K562 (cell line): Measurements from ENCODE around the gene CAPZA1. TPM values are rescaled to one million over a fixed set of nuclear protein-coding genes. Genes with fewer than 3 reads are reported as not detected.

Experiments used
- ATAC-seq: fragments of 200-7000 bp; cut with Tn5 transposase; 3 replicates; pipeline ENCODE4 v1.9.1; 2020; ENCODE audit warnings: moderate library complexity
- BruUV-seq: library from RNA; stranded (reverse); fragments of 400-500 nt; replicated peaks from 2 replicates; lab custom pipeline; 2021; lab: Mats Ljungman, UMichigan
- CTCF ChIA-PET: fragments of 300-600 bp; formaldehyde crosslinking; extraction: SDS; loops from one replicate; lab custom pipeline; 2021; ENCODE audit warnings: low intra/inter-chr PET ratio; lab: Yijun Ruan, JAX
- POLR2A ChIA-PET: fragments of 300-600, 350-650 bp; sonication (Branson Sonifier 250); formaldehyde crosslinking; extraction: SDS; loops from one replicate; lab custom pipeline; 2021; ENCODE audit warnings: antibody characterized with exemption, inconsistent platforms; lab: Yijun Ruan, JAX
- DNase-seq, 4 experiments: peaks; one replicate each; pipeline versions ENCODE4 v3.0.0 to v3.0.0-alpha.2; 2011 to 2018; ENCODE audit warnings: low spot score in 3 of 4, mixed read lengths in 3 of 4; ENCODE audit errors: extremely low read depth in 1 of 4
- FAIRE-seq: peaks from 2 replicates; lab custom pipeline; 2011; peaks lifted over from hg19 to GRCh38; lab: Jason Lieb, UNC
- H2AFZ ChIP-seq: 2 replicates; pipeline ENCODE4 v1.6.0; 2011; ENCODE audit warnings: low read depth, low read length, control low read depth, inconsistent platforms
- H3K27ac ChIP-seq: fragments of 200-600 bp; 3 replicates; pipeline ENCODE4 v1.8.0; 2011; ENCODE audit warnings: low read depth, mild to moderate bottlenecking, control low read depth, inconsistent platforms, low read length, moderate library complexity, mixed read lengths; ENCODE audit errors: extremely low read depth
- H3K27me3 ChIP-seq, 2 experiments: fragments of 300-600 bp in 1 of 2; 2 replicates in 1 of 2; 3 replicates in 1 of 2; pipeline versions ENCODE4 v1.6.0 to v1.8.0; 2011; ENCODE audit warnings: inconsistent platforms in 2 of 2, low read length in 2 of 2, mild to moderate bottlenecking in 1 of 2, mixed read lengths in 1 of 2, moderate library complexity in 1 of 2; ENCODE audit not compliant: control insufficient read depth in 2 of 2, insufficient read depth in 2 of 2
- H3K36me3 ChIP-seq: fragments of 300-600 bp; 3 replicates; pipeline ENCODE4 v1.8.0; 2011; ENCODE audit warnings: mild to moderate bottlenecking, low read length, inconsistent platforms; ENCODE audit not compliant: control insufficient read depth, insufficient read depth
- H3K4me1 ChIP-seq, 2 experiments: fragments of 200-600 bp in 1 of 2; replicated peaks in 1 of 2; 2 replicates in 1 of 2; 3 replicates in 1 of 2; pipeline versions ENCODE4 v1.5.1 to v1.8.0; 2011; ENCODE audit warnings: inconsistent platforms in 2 of 2, low read length in 2 of 2, mild to moderate bottlenecking in 1 of 2, mixed read lengths in 1 of 2, moderate library complexity in 1 of 2; ENCODE audit not compliant: control insufficient read depth in 2 of 2, insufficient read depth in 2 of 2
- H3K4me2 ChIP-seq: 2 replicates; pipeline ENCODE4 v1.6.1; 2011; ENCODE audit warnings: low read length, control low read depth, inconsistent platforms, mixed read lengths; ENCODE audit not compliant: insufficient read depth
- H3K4me3 ChIP-seq: fragments of 200-600 bp; sonication (generic), shearing (Covaris generic); 2 replicates; pipeline ENCODE4 v1.5.1; 2016; ENCODE audit warnings: control low read depth, inconsistent platforms
- H3K79me2 ChIP-seq: fragments of 200-600 bp; 3 replicates; pipeline ENCODE4 v1.8.0; 2011; ENCODE audit warnings: low read length, inconsistent platforms; ENCODE audit not compliant: control insufficient read depth, insufficient read depth
- H3K9ac ChIP-seq, 2 experiments: 2 replicates each; pipeline versions ENCODE4 v1.6.0 to v1.6.1; 2011; ENCODE audit warnings: low read depth in 2 of 2, low read length in 2 of 2, control low read depth in 1 of 2, inconsistent platforms in 1 of 2, mild to moderate bottlenecking in 1 of 2, mixed read lengths in 1 of 2; ENCODE audit not compliant: insufficient read depth in 1 of 2
- H3K9me1 ChIP-seq: one replicate; pipeline ENCODE4 v1.6.0; 2011; ENCODE audit warnings: inconsistent platforms, mild to moderate bottlenecking, low read length, moderate library complexity; ENCODE audit not compliant: control insufficient read depth, insufficient read depth
- H3K9me3 ChIP-seq: replicated peaks from 2 replicates; pipeline ENCODE4 v1.5.1; 2011; ENCODE audit warnings: low read depth, low read length, inconsistent platforms; ENCODE audit not compliant: control insufficient read depth, insufficient read depth
- H4K20me1 ChIP-seq: replicated peaks from 2 replicates; pipeline ENCODE4 v1.6.1; 2011; ENCODE audit warnings: low read length, inconsistent platforms, mixed read lengths; ENCODE audit not compliant: control insufficient read depth, insufficient read depth
- ARID1B ChIP-seq: fragments of 450-650 bp; IDR thresholded peaks from 2 replicates; pipeline ENCODE4 v1.6.1; 2016; ENCODE audit warnings: antibody characterized with exemption, mild to moderate bottlenecking, inconsistent platforms
- CEBPG ChIP-seq, 3 experiments: fragments of 200-800 bp in 1 of 3; sonication (Bioruptor generic) in 1 of 3; sonication (generic) in 1 of 3; formaldehyde crosslinking in 1 of 3; IDR thresholded peaks in 2 of 3; conservative IDR thresholded peaks in 1 of 3; 2 replicates each; pipeline versions ENCODE4 v1.6.1 to v1.8.0; 2016 to 2022; ENCODE audit warnings: missing compliant biosample characterization in 2 of 3, missing genetic modification characterization in 2 of 3, mild to moderate bottlenecking in 1 of 3, missing genetic modification reagents in 1 of 3
- DPF2 ChIP-seq: fragments of 450-650 bp; IDR thresholded peaks from 2 replicates; pipeline ENCODE4 v1.6.1; 2016
- GATAD2A ChIP-seq: fragments of 450-650 bp; IDR thresholded peaks from 2 replicates; pipeline ENCODE4 v1.6.1; 2017
- SMARCB1 ChIP-seq: IDR thresholded peaks from 2 replicates; pipeline ENCODE4 v1.6.1; 2011; ENCODE audit warnings: improper control_type of control experiment, low read depth; ENCODE audit not compliant: insufficient read length
- TOE1 ChIP-seq, 2 experiments: fragments of 450-650 bp in 1 of 2; sonication (generic) in 1 of 2; formaldehyde crosslinking in 1 of 2; IDR thresholded peaks; 2 replicates each; pipeline versions ENCODE4 v1.7.1 to v1.8.0; 2016 to 2022; ENCODE audit warnings: borderline replicate concordance in 2 of 2, mild to moderate bottlenecking in 2 of 2, antibody characterized with exemption in 1 of 2, inconsistent platforms in 1 of 2, low read depth in 1 of 2, missing genetic modification reagents in 1 of 2, moderate library complexity in 1 of 2
- WGBS: fragments of 100-300 bp; shearing (Covaris generic); methylation state at CpG from one replicate; pipeline ENCODE4 v1.1.6; 2016; ENCODE audit warnings: low coverage, mixed read lengths; ENCODE audit not compliant: insufficient coverage; ENCODE audit errors: missing lambda C conversion rate; 5-methylcytosine and 5-hydroxymethylcytosine counted together
- in situ Hi-C: fragments of 300-500 bp; cut with MboI; formaldehyde crosslinking; loops from 4 replicates; pipeline ENCODE4 v1.15.0; 2018; ENCODE audit warnings: inconsistent platforms, mixed read lengths
- intact Hi-C: fragments of 100-400 bp; cut with micrococcal nuclease; formaldehyde crosslinking; loops from 2 replicates; pipeline ENCODE4 v1.14.2; 2022
- polyA plus RNA-seq, 8 experiments: library from polyadenylated mRNA; depleted of rRNA in 4 of 8; stranded (reverse) in 5 of 8; unstranded in 3 of 8; fragments of >200 nt; fragmentation: Nextera tagmentation in 2 of 8; fragmentation: Illumina TruSeq in 1 of 8; extraction: Ambion mirVana in 2 of 8; extraction: Trizol in 1 of 8; gene quantifications; 2 replicates each; pipeline versions ENCODE4 v1.2.1 to v1.2.3, GENCODE V29; 2011 to 2014; ENCODE audit warnings: inconsistent platforms in 1 of 8, missing spikeins in 1 of 8
- total RNA-seq, 7 experiments: library from RNA; depleted of rRNA in 6 of 7; stranded (reverse); fragments of >200 nt in 6 of 7; fragmentation: Illumina TruSeq in 2 of 7; extraction: Trizol in 2 of 7; gene quantifications; 2 replicates each; pipeline versions ENCODE4 v1.2.1 to v1.2.3, GENCODE V29; 2011 to 2021; ENCODE audit warnings: low replicate concordance in 1 of 7
- TF ChIP-seq, protein P1 (sequence below): fragments of 450-650 bp; IDR thresholded peaks from 2 replicates; pipeline ENCODE4 v1.6.1; 2017; ENCODE audit warnings: antibody characterized with exemption, mild to moderate bottlenecking
- TF ChIP-seq, protein P2 (sequence below), 2 experiments: fragments of 450-650 bp; IDR thresholded peaks; 2 replicates each; pipeline ENCODE4 v1.6.1; 2018; ENCODE audit warnings: mild to moderate bottlenecking in 2 of 2, low read depth in 1 of 2; ENCODE audit not compliant: partially characterized antibody in 2 of 2
- TF ChIP-seq, protein P3 (sequence below): IDR thresholded peaks from 2 replicates; pipeline ENCODE4 v1.6.1; 2012; ENCODE audit warnings: low read depth, low read length, improper control_type of control experiment, borderline replicate concordance

The CAPZA1 gene
- total and polyA plus RNA-seq, 9 of the 15 experiments (the other 6 are each of a cell fraction or from before 2014, with no cell fraction given): 237 to 1,020 (median 306) TPM

DNA sequence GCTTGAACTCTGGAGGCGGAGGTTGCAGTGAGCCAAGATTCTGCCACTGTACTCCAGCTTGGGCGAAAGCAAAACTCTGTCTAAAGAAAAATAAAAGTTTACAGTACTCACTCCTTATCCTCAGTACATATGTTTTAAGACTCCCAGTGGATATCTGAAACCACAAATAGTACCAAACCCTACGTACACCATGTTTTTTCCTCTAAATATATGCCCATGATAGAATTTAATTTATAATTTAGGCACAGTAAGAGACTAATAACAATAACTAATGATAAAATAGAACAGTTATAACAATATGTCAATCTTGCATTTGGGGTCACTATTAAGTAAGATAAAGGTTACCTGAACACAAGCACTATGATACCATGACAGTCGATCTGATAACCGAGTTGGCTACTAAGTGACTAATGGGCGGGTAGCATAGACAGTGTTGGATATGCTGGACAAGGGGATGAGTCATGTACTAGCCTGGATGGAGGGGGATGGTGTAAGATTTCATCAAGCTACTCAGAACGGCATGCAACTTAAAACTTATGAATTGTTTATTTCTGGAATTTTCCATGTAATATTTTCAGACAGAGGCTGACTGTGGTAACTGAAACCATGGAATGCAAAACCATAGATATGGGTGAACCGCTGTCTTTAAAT, 44.4 kb upstream of the CAPZA1 start:
- FAIRE-seq: peak; percentile 93
- Histone ChIP-seq H3K9ac (no peak overlapping the region), H4K20me1 (no peaks in the 10 kb centered on the region), H3K9me1 (no peaks in the 10 kb centered on the region), H3K27ac (peak overlapping the region; percentile 8; the same call in 2 of the 3 replicates), H3K9me3 (no peaks in the 10 kb centered on the region), H3K36me3 (peaks cover 18% of the 10 kb centered on the region; the same call in 2 of the 3 replicates), H3K27me3 (no peaks in the 10 kb centered on the region), H3K4me1 (peaks cover 0 to 9% of the 10 kb centered on the region in 2 experiments; a peak in 3 of 5 replicates), H3K4me3 (no peak overlapping the region), H2AFZ (peak overlapping the region; percentile 23; the same call in 1 of the 2 replicates), H3K79me2 (no peaks in the 10 kb centered on the region), H3K4me2 (no peak overlapping the region; the same call in 1 of the 2 replicates)
- BruUV-seq: TSS peak; percentile 26
- WGBS: 38% methylated on average over 8 of the region's 8 CpGs
- ChIA-PET POLR2A (interaction anchor here (1.2 to 1.9 kb wide), 2 partner anchors 11 to 15 kb away, joined by 4 to 8 read pairs; no protein-coding TSS in a partner anchor), CTCF (no interaction called here)
- in situ Hi-C loops: no loop called here
- intact Hi-C loops: no loop called here
- ATAC-seq: peak; percentile 98
- DNase-seq: peak; percentile 42 to 78 (median 63)
- TF ChIP-seq, protein P1, sequence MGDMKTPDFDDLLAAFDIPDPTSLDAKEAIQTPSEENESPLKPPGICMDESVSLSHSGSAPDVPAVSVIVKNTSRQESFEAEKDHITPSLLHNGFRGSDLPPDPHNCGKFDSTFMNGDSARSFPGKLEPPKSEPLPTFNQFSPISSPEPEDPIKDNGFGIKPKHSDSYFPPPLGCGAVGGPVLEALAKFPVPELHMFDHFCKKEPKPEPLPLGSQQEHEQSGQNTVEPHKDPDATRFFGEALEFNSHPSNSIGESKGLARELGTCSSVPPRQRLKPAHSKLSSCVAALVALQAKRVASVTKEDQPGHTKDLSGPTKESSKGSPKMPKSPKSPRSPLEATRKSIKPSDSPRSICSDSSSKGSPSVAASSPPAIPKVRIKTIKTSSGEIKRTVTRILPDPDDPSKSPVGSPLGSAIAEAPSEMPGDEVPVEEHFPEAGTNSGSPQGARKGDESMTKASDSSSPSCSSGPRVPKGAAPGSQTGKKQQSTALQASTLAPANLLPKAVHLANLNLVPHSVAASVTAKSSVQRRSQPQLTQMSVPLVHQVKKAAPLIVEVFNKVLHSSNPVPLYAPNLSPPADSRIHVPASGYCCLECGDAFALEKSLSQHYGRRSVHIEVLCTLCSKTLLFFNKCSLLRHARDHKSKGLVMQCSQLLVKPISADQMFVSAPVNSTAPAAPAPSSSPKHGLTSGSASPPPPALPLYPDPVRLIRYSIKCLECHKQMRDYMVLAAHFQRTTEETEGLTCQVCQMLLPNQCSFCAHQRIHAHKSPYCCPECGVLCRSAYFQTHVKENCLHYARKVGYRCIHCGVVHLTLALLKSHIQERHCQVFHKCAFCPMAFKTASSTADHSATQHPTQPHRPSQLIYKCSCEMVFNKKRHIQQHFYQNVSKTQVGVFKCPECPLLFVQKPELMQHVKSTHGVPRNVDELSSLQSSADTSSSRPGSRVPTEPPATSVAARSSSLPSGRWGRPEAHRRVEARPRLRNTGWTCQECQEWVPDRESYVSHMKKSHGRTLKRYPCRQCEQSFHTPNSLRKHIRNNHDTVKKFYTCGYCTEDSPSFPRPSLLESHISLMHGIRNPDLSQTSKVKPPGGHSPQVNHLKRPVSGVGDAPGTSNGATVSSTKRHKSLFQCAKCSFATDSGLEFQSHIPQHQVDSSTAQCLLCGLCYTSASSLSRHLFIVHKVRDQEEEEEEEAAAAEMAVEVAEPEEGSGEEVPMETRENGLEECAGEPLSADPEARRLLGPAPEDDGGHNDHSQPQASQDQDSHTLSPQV: peak; percentile 53; the same call in 1 of the 2 replicates
- TF ChIP-seq CEBPG (CRISPR knock-in tag; IDR thresholded peaks at IDR 0.05): peak; percentile 74
- TF ChIP-seq CEBPG (tag; conservative IDR thresholded peaks at IDR 0.05 in 1 of 2, IDR thresholded peaks at IDR 0.05 in 1 of 2): peak; percentile 53 to 78; a peak in 3 of 4 replicates
- peak; percentile 95 for TF ChIP-seq DPF2
- TF ChIP-seq, protein P2, sequence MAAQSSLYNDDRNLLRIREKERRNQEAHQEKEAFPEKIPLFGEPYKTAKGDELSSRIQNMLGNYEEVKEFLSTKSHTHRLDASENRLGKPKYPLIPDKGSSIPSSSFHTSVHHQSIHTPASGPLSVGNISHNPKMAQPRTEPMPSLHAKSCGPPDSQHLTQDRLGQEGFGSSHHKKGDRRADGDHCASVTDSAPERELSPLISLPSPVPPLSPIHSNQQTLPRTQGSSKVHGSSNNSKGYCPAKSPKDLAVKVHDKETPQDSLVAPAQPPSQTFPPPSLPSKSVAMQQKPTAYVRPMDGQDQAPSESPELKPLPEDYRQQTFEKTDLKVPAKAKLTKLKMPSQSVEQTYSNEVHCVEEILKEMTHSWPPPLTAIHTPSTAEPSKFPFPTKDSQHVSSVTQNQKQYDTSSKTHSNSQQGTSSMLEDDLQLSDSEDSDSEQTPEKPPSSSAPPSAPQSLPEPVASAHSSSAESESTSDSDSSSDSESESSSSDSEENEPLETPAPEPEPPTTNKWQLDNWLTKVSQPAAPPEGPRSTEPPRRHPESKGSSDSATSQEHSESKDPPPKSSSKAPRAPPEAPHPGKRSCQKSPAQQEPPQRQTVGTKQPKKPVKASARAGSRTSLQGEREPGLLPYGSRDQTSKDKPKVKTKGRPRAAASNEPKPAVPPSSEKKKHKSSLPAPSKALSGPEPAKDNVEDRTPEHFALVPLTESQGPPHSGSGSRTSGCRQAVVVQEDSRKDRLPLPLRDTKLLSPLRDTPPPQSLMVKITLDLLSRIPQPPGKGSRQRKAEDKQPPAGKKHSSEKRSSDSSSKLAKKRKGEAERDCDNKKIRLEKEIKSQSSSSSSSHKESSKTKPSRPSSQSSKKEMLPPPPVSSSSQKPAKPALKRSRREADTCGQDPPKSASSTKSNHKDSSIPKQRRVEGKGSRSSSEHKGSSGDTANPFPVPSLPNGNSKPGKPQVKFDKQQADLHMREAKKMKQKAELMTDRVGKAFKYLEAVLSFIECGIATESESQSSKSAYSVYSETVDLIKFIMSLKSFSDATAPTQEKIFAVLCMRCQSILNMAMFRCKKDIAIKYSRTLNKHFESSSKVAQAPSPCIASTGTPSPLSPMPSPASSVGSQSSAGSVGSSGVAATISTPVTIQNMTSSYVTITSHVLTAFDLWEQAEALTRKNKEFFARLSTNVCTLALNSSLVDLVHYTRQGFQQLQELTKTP (IDR thresholded peaks at IDR 0.05; ENCODE audit: low read depth in 1 of 2, partially characterized antibody in 2 of 2): peak in 1 of 2 experiments; percentile 52
- TF ChIP-seq GATAD2A: peak; percentile 29; the same call in 1 of the 2 replicates
- no peak for TF ChIP-seq TOE1 (IDR thresholded peaks at IDR 0.05; ENCODE audit: borderline replicate concordance)
- TF ChIP-seq TOE1 (CRISPR knock-in tag; IDR thresholded peaks at IDR 0.05; ENCODE audit: borderline replicate concordance, low read depth): no peak
- TF ChIP-seq, protein P3, sequence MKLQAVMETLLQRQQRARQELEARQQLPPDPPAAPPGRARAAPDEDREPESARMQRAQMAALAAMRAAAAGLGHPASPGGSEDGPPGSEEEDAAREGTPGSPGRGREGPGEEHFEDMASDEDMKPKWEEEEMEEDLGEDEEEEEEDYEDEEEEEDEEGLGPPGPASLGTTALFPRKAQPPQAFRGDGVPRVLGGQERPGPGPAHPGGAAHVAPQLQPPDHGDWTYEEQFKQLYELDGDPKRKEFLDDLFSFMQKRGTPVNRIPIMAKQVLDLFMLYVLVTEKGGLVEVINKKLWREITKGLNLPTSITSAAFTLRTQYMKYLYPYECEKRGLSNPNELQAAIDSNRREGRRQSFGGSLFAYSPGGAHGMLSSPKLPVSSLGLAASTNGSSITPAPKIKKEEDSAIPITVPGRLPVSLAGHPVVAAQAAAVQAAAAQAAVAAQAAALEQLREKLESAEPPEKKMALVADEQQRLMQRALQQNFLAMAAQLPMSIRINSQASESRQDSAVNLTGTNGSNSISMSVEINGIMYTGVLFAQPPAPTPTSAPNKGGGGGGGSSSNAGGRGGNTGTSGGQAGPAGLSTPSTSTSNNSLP: peak; percentile 88; the same call in 1 of the 2 replicates
- peak; percentile 88 for TF ChIP-seq ARID1B
- TF ChIP-seq SMARCB1: peak; percentile 44
